Middle frontal gyrus (tissue), 1 donor: ENCODE measurements around the gene KRTAP4-11.
"Not testable (repeated sequence)": the region's sequence is repeated elsewhere in the genome, so short reads cannot be mapped to it uniquely, and the experiment has no call there.

Experiments used
- DNase-seq: peaks from one replicate; pipeline ENCODE4 v3.0.0-alpha.2; 2015; ENCODE audit warnings: low spot score; ENCODE audit errors: extremely low spot score

Gene KRTAP4-11

GRCh38 chr17:41117846-41118386 lies at the start of gene KRTAP4-11:
Gene KRTAP4-11, minus strand, starts transcription at chr17:41118373. Its CDS starts 58 bp downstream, at chr17:41118315.
- not testable (repeated sequence) for DNase-seq

DNA sequence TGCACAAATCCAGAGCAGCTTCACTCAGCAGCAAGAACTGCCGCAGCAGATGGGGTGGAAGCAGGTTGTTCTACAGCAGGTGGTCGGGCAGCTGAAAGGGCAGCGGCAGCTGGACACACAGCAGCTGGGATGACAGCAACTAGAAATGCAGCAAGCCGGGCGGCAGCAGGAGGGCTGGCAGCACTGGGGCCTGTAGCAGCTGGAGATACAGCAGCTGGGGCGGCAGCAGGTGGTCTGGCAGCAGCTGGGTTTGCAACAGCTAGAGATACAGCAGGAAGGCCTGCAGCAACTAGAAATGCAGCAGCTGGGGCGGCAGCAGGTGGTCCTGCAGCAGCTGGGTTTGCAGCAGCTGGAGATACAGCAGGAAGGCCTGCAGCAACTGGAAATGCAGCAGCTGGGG lies 49.4 kb upstream of the KRTAP4-11 start:
- no peak for DNase-seq

GRCh38 chr17:41163828-41164227 lies 45.7 kb upstream of the KRTAP4-11 start:
- no peak for DNase-seq

- DNase-seq = no peak
Observed at GRCh38 chr17:41160648-41161047, 42.5 kb upstream of the KRTAP4-11 start, which contains the start of gene KRTAP4-4. Gene KRTAP4-4, minus strand, starts transcription at chr17:41160748. Its CDS starts 57 bp downstream, at chr17:41160691.

DNA sequence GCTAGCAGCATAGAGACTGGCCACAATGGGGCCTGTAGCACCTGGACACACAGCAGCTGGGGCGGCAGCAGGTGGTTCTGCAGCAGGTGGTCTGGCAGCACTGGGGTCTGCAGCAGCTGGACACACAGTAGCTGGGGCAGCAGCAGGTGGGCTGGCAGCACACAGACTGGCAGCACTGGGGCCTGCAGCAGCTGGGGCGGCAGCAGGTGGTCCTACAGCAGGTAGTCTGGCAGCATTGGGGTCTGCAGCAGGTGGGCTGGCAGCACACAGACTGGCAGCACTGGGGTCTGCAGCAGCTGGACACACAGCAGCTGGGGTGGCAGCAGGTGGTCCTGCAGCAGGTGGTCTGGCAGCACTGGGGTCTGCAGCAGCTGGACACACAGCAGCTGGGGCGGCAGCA lies 42.0 kb upstream of the KRTAP4-11 start:
- not testable (repeated sequence) for DNase-seq

DNA sequence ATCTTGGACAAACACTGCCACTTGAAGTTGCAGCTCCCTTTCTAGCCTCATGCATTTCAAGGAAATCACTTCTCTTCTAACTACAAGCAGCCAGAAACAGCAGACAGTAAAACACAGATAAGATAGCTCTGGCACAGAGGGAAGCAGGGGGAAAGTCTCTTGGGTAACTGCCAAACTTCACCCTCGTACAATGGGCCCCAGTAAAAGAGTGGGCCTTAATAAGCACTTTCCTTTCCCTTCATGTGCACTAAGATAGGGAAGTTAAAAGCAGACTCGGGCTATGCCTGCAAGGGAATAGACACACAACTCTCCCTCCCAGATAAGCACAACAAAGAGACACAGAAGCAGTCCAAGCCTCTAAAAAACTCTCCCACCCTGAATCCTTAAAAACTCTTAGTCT lies 35.7 kb upstream of the KRTAP4-11 start:
- no peak for DNase-seq

- DNase-seq = no peak
Observed at GRCh38 chr17:41151525-41151924, 33.4 kb upstream of the KRTAP4-11 start.

GRCh38 chr17:41150026-41150425 lies 31.9 kb upstream of the KRTAP4-11 start:
- no peak for DNase-seq

DNA sequence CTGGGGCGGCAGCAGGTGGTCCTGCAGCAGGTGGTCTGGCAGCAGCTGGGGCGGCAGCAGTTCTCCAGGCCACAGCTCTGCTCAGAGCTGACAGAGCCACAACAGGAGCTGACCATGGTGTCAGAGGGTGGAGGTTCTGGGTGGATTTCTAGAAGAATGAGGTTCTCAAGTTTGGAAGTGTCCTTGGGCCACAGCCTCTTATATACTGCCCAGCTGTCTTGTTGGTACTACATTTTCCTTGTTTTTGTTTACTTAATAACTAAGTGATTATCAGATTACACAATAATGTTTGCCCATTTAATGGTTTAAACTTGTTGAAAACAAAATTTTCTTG lies 31.4 kb upstream of the KRTAP4-11 start, which contains the start of gene KRTAP4-5:
KRTAP4-5 (minus strand) TSS at position 174 of the 334 bp plus-strand sequence; CDS start at position 116, 58 bp downstream.
- DNase-seq = no peak

DNA sequence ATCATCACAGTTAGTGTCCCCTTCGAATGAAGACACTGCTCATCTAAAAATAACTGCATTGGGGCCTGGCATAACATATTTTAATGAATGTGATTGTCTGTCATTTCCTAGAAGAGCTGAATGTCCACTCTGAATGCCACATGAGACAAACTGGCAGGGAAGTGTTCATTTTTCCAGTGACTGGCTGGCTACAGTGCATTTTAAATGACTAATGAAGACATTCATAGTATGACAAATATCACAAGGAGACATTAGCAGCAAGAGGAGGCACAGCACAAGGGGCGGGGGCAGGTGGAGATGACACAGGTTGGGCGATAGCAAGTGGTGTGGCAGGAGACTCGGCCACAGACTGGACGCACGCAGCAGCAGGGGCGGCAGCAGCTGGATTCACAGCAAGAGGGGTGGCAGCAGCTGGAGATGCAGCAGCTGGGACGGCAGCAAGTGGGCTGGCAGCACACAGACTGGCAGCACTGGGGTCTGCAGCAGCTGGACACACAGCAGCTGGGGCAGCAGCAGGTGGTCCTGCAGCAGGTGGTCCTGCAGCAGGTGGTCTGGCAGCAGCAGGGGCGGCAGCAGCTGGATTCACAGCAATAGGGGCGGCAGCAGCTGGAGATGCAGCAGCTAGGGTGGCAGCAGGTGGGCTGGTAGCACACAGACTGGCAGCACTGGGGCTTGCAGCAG lies 30.9 kb upstream of the KRTAP4-11 start:
- DNase-seq = not testable (repeated sequence)

- DNase-seq = no peak
Observed at GRCh38 chr17:41147531-41148204, 29.5 kb upstream of the KRTAP4-11 start.

- DNase-seq = no peak
Observed at GRCh38 chr17:41145261-41145660, 27.1 kb upstream of the KRTAP4-11 start.

GRCh38 chr17:41144846-41145245 lies 26.7 kb upstream of the KRTAP4-11 start:
- no peak for DNase-seq

DNA sequence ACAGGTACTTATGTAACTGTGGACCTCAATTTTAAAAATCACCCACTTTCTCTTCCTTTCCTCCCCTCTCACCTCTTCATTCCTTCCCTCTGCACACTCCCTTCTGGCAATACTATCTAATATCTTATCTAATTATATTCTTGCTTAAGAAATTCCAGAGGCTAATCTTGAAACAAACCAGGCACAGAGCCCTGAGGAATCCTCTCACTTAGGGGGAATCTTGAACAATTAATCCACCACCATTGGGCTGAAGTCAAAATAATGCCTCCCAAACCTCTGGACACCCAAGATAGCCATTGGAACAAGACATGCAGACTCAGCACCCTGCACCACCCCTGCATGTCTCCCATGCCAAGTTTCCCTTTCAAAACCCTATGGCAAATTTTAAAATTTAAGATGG lies 23.2 kb upstream of the KRTAP4-11 start:
- DNase-seq = no peak

- DNase-seq = no peak
Observed at GRCh38 chr17:41140360-41141131, 22.4 kb upstream of the KRTAP4-11 start, which contains the start of gene KRTAP4-6. Gene KRTAP4-6, minus strand, starts transcription at chr17:41140544. Its CDS starts 57 bp downstream, at chr17:41140487.

GRCh38 chr17:41139865-41140264 lies 21.7 kb upstream of the KRTAP4-11 start:
- not testable (repeated sequence) for DNase-seq

- no peak for DNase-seq
Observed at GRCh38 chr17:41133880-41134735, 15.9 kb upstream of the KRTAP4-11 start.

DNA sequence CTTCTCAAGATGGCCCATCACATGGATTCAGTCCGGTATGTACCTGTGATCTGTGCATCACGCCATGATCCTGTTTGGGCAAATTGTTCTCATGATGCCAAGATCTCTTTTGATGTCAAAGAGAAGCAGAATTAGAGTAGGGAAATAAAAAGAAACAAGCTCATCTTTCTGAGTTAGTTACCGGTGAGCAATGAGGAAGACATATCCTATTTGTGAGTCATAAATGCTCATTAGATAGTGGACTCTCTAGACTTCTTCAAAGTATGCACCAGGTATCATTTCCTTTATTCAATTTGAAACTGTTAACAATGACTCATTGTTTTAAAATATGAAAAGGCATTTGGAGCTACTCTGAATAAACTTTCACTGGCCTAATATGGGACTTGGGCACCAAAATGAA lies 13.8 kb upstream of the KRTAP4-11 start:
- no peak for DNase-seq

DNA sequence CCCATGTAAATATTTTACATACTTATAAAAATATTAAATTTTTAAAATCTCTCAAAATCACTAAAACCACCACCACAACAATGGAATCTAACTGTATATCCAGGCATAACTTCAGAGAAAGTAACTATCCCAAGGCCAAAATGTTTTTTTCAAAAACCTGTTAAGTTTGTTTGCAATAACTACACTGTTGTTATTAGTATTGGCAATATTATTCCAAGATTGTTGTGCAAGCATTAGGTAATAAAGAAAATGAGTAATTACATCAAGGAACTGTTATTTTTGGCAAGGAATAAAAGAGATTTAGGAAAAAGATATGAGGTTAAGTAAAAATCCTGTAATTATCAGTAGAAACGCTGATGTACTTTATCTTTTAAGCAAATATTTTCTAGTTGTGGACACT lies 9.2 kb upstream of the KRTAP4-11 start:
- no peak for DNase-seq

DNA sequence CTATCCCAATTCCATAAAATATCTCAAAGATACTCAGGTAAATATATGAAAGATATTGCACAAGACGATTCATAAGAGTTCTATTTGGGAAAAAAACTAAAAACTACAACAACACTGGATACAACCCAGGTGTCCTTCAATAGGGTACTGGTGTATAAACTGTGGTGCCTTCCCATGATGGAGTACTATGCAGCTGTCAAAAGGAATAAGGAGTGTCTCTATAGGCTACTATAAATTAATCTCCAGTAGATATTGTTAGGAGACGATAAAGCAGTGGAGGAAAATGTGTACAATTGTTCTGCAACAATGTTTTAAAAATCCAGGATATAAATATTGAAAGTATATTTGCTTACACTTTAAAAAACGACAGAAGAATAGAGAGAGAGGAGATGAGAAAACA lies 8.2 kb upstream of the KRTAP4-11 start:
- no peak for DNase-seq

GRCh38 chr17:41125064-41125463 lies 6.9 kb upstream of the KRTAP4-11 start:
- no peak for DNase-seq
